Hepatocyte (in vitro differentiated cells): ENCODE measurements around the gene OOSP3. TPM values are rescaled to one million over a fixed set of nuclear protein-coding genes. Genes with fewer than 3 reads are reported as not detected.

Source experiments
- DNase-seq: peaks from one replicate; pipeline ENCODE4 v3.0.0-alpha.2; 2016; ENCODE audit warnings: low spot score
- H2AFZ ChIP-seq: fragments of 200-600 bp; sonication (generic); 2 replicates; pipeline ENCODE4 v1.6.0; 2016; ENCODE audit warnings: antibody characterized with exemption, mild to moderate bottlenecking
- H3K27ac ChIP-seq: fragments of 200-600 bp; sonication (generic); 2 replicates; pipeline ENCODE4 v1.5.1; 2016; ENCODE audit warnings: mild to moderate bottlenecking
- H3K27me3 ChIP-seq: fragments of 200-600 bp; sonication (generic); 2 replicates; pipeline ENCODE4 v1.6.1; 2016
- H3K36me3 ChIP-seq: fragments of 200-600 bp; sonication (generic); replicated peaks from 2 replicates; pipeline ENCODE4 v1.5.1; 2016; ENCODE audit warnings: low read depth; ENCODE audit not compliant: insufficient read depth
- H3K4me1 ChIP-seq: fragments of 200-600 bp; sonication (generic); 2 replicates; pipeline ENCODE4 v1.5.1; 2016; ENCODE audit warnings: mild to moderate bottlenecking, moderate library complexity; ENCODE audit not compliant: insufficient read depth
- H3K4me2 ChIP-seq: fragments of 200-600 bp; sonication (generic); 2 replicates; pipeline ENCODE4 v1.6.0; 2016
- H3K4me3 ChIP-seq: fragments of 200-600 bp; sonication (generic); 2 replicates; pipeline ENCODE4 v1.5.1; 2016; ENCODE audit warnings: mild to moderate bottlenecking
- H3K79me2 ChIP-seq: fragments of 200-600 bp; sonication (generic); 2 replicates; pipeline ENCODE4 v1.6.0; 2017; ENCODE audit warnings: mild to moderate bottlenecking
- H3K9me2 ChIP-seq: fragments of 200-600 bp; sonication (generic); replicated peaks from 2 replicates; pipeline ENCODE4 v1.6.0; 2017; ENCODE audit warnings: mild to moderate bottlenecking; ENCODE audit not compliant: insufficient read depth
- H3K9me3 ChIP-seq: fragments of 200-600 bp; sonication (generic); 2 replicates; pipeline ENCODE4 v1.5.1; 2016; ENCODE audit warnings: low read depth, mild to moderate bottlenecking
- H4K20me1 ChIP-seq: fragments of 200-600 bp; sonication (generic); 2 replicates; pipeline ENCODE4 v1.6.0; 2016; ENCODE audit warnings: mild to moderate bottlenecking; ENCODE audit not compliant: insufficient read depth, poor library complexity, severe bottlenecking
- CTCF ChIP-seq: fragments of 200-600 bp; sonication (generic); IDR thresholded peaks from 2 replicates; pipeline ENCODE4 v1.5.1; 2016; ENCODE audit warnings: antibody characterized with exemption, mild to moderate bottlenecking; ENCODE audit not compliant: poor library complexity
- EZH2 ChIP-seq: fragments of 200-600 bp; sonication (generic); IDR thresholded peaks from 2 replicates; pipeline ENCODE4 v1.6.1; 2016; ENCODE audit warnings: antibody characterized with exemption, mild to moderate bottlenecking, borderline replicate concordance
- EZH2phosphoT487 ChIP-seq: fragments of 200-600 bp; sonication (generic); IDR thresholded peaks from one replicate; pipeline ENCODE4 v1.6.1; 2018; ENCODE audit warnings: antibody characterized with exemption, mild to moderate bottlenecking, low read depth, moderate library complexity; ENCODE audit not compliant: unreplicated experiment, severe bottlenecking
- WGBS: methylation state at CpG from one replicate; pipeline ENCODE4 v1.1.6; 2016; ENCODE audit warnings: low lambda C conversion rate; ENCODE audit errors: missing lambda C conversion rate; 5-methylcytosine and 5-hydroxymethylcytosine counted together
- polyA plus RNA-seq: library from polyadenylated mRNA; unstranded; fragments of >200 nt; fragmentation: Nextera tagmentation; extraction: Ambion mirVana; gene quantifications from 2 replicates; pipeline ENCODE4 v1.2.1, GENCODE V29; 2016
- total RNA-seq: library from RNA; depleted of rRNA; stranded (reverse); fragments of >200 nt; gene quantifications from 2 replicates; pipeline ENCODE4 v1.2.3, GENCODE V29; 2014

Gene OOSP3
- total and polyA plus RNA-seq, 2 experiments from 2014 or later: not detected

GRCh38 chr11:59941091-59941490, 62.5 kb downstream of the OOSP3 start:
- no peaks in the 10 kb centered on the region for H4K20me1 ChIP-seq
- H3K4me2 ChIP-seq: no peak overlapping the region
- TF ChIP-seq EZH2phosphoT487 (no peak), CTCF (no peak), EZH2 (no peak)

GRCh38 chr11:59943997-59944714, 65.6 kb downstream of the OOSP3 start:
- no peak for DNase-seq
- Histone ChIP-seq H4K20me1 (no peaks in the 10 kb centered on the region), H3K4me2 (no peak overlapping the region), H3K9me3 (no peaks in the 10 kb centered on the region), H3K79me2 (no peaks in the 10 kb centered on the region), H2AFZ (no peak overlapping the region), H3K36me3 (no peaks in the 10 kb centered on the region), H3K4me1 (no peaks in the 10 kb centered on the region), H3K9me2 (no peaks in the 10 kb centered on the region), H3K27ac (no peak overlapping the region), H3K27me3 (no peaks in the 10 kb centered on the region), H3K4me3 (no peak overlapping the region)
- TF ChIP-seq CTCF: no peak
- TF ChIP-seq EZH2phosphoT487: no peak
- TF ChIP-seq EZH2: no peak
- WGBS: 98% methylated on average over 2 of the region's 3 CpGs

More at GRCh38 chr11:59941091-59941490, 62.5 kb downstream of the OOSP3 start:
- H3K9me3 ChIP-seq: no peaks in the 10 kb centered on the region
- H3K27me3 ChIP-seq: no peaks in the 10 kb centered on the region
- no peak overlapping the region for H2AFZ ChIP-seq
- no peaks in the 10 kb centered on the region for H3K9me2 ChIP-seq
- no peaks in the 10 kb centered on the region for H3K4me1 ChIP-seq
- no peaks in the 10 kb centered on the region for H3K36me3 ChIP-seq
- H3K79me2 ChIP-seq: no peaks in the 10 kb centered on the region
- no peak for DNase-seq
- 89% methylated on average over 4 of the region's 4 CpGs for WGBS
- no peak overlapping the region for H3K27ac ChIP-seq
- no peak overlapping the region for H3K4me3 ChIP-seq

- no peak overlapping the region for H3K4me3 ChIP-seq
- H3K4me1 ChIP-seq: no peaks in the 10 kb centered on the region
- H3K27ac ChIP-seq: no peak overlapping the region
- H3K27me3 ChIP-seq: no peaks in the 10 kb centered on the region
- WGBS: 77% methylated on average over 2 of the region's 2 CpGs
- H4K20me1 ChIP-seq: no peaks in the 10 kb centered on the region
- H3K9me2 ChIP-seq: no peaks in the 10 kb centered on the region
- DNase-seq: no peak
- TF ChIP-seq EZH2 (no peak), CTCF (no peak), EZH2phosphoT487 (no peak)
- no peak overlapping the region for H3K4me2 ChIP-seq
- H3K79me2 ChIP-seq: no peaks in the 10 kb centered on the region
- no peak overlapping the region for H2AFZ ChIP-seq
- H3K36me3 ChIP-seq: no peaks in the 10 kb centered on the region
- H3K9me3 ChIP-seq: no peaks in the 10 kb centered on the region
Observed at GRCh38 chr11:59944720-59945119, 66.1 kb downstream of the OOSP3 start.

Other genes starting within 250 kb of the OOSP3 start
- gene PATL1, start 209.7 kb upstream of the OOSP3 start, total RNA-seq: 19.7 and 21.6 TPM in 2 replicates
- gene PATL1, start 209.7 kb upstream of the OOSP3 start, polyA plus RNA-seq: 17.1 and 19.9 TPM in 2 replicates
- gene OR10V1, start 164.9 kb upstream of the OOSP3 start, total RNA-seq: not detected in 2 replicates
- not detected in 2 replicates for gene OR10V1, start 164.9 kb upstream of the OOSP3 start, polyA plus RNA-seq
- gene STX3, start 123.4 kb upstream of the OOSP3 start, total RNA-seq: 140 and 153 TPM in 2 replicates
- 65.3 and 73.1 TPM in 2 replicates for gene STX3, start 123.4 kb upstream of the OOSP3 start, polyA plus RNA-seq
- gene MRPL16, start 68.0 kb upstream of the OOSP3 start, total RNA-seq: 37.3 and 51.3 TPM in 2 replicates
- 59.3 and 62.0 TPM in 2 replicates for gene MRPL16, start 68.0 kb upstream of the OOSP3 start, polyA plus RNA-seq
- gene CBLIF, start 33.3 kb upstream of the OOSP3 start, total RNA-seq: 60.8 and 83.0 TPM in 2 replicates
- 45.2 and 46.7 TPM in 2 replicates for gene CBLIF, start 33.3 kb upstream of the OOSP3 start, polyA plus RNA-seq
- gene TCN1, start 12.3 kb upstream of the OOSP3 start, total RNA-seq: 35.6 and 54.1 TPM in 2 replicates
- 27.8 and 28.2 TPM in 2 replicates for gene TCN1, start 12.3 kb upstream of the OOSP3 start, polyA plus RNA-seq
- not detected in 2 replicates for gene OOSP1, start 59.6 kb downstream of the OOSP3 start, total RNA-seq
- gene OOSP1, start 59.6 kb downstream of the OOSP3 start, polyA plus RNA-seq: not detected in 2 replicates
- gene OOSP4A, start 85.3 kb downstream of the OOSP3 start, total RNA-seq: not detected in 2 replicates
- not detected in 2 replicates for gene OOSP4A, start 85.3 kb downstream of the OOSP3 start, polyA plus RNA-seq
- gene OOSP4B, start 138.4 kb downstream of the OOSP3 start, total RNA-seq: not detected in 2 replicates
- gene OOSP4B, start 138.4 kb downstream of the OOSP3 start, polyA plus RNA-seq: not detected in 2 replicates
- gene OOSP2, start 161.6 kb downstream of the OOSP3 start, total RNA-seq: not detected in 2 replicates
- gene OOSP2, start 161.6 kb downstream of the OOSP3 start, polyA plus RNA-seq: not detected in 2 replicates
- gene MS4A3, start 177.9 kb downstream of the OOSP3 start, total RNA-seq: not detected in 2 replicates
- gene MS4A3, start 177.9 kb downstream of the OOSP3 start, polyA plus RNA-seq: not detected in 2 replicates
- not detected in 2 replicates for gene MS4A2, start 209.9 kb downstream of the OOSP3 start, total RNA-seq
- not detected in 2 replicates for gene MS4A2, start 209.9 kb downstream of the OOSP3 start, polyA plus RNA-seq